Activated CD4-positive, alpha-beta T cell treated with anti-CD3 and anti-CD28 coated beads, Interleukin-10, Interleukin-2, amounts not matched to agents 100 ng/mL and 50 ng/mL, durations not matched to agents 16 hours and 8 hours (primary cell): ENCODE measurements around the gene PLEKHA8.

Source experiments
- DNase-seq: peaks from one replicate; pipeline ENCODE4 v3.0.0-alpha.2; 2020

The PLEKHA8 gene

GRCh38 chr7:30148426-30148825, 120.2 kb downstream of the PLEKHA8 start:
- no peak for DNase-seq

GRCh38 chr7:30148951-30149459, 120.8 kb downstream of the PLEKHA8 start:
- DNase-seq = no peak

DNA sequence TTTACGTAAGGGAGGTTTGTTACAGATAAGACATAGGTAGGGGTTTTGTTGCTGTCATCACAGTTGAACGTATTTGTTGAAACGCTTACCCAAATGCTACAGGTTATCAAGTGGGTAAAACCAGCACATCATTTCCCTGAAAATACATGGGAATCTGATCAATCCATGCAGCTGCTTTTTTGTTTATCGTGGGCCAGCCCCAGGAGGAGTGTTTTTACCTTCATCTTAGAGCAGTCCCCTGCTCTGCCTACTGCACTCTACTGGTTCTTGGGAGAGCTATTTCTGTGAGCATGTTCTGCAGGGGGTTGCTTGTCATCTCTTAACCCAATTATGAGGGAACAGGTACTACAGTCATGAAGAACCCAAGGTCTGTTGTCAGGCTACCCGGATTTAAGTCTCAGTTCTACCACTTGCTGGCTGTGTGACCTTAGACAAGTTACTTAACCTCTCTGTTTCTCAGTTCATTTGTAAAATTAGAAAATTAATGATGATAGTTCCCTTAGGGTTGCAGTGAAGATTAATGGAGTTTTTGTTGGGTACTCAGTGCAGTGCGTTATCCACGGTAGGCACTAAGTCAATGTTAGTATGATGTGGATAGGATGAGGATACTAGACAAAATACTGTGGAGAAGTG, 121.5 kb downstream of the PLEKHA8 start:
- no peak for DNase-seq

GRCh38 chr7:30150711-30151110, 122.5 kb downstream of the PLEKHA8 start:
- DNase-seq = no peak

- DNase-seq = no peak
Observed at GRCh38 chr7:30154111-30154587, 125.9 kb downstream of the PLEKHA8 start.

GRCh38 chr7:30155481-30155880, 127.3 kb downstream of the PLEKHA8 start:
- no peak for DNase-seq

DNA sequence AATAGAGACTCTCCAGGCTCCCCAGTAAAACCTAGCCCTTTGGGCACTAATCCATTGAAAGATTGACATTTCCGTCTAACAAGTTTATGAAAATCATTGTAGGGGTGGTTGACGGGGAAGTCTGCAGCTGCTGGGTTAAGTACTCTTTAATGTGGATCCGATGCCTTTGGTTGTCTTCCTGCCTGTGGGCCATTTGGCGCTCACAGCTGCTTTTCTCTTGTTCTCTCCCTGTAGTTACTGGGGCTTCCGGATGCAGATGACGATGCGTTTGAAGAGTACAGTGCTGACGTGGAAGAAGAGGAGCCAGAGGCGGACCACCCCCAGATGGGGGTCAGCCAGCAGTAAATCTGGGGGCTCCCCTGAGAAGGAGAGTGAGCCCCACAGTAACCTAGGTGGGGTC, 129.0 kb downstream of the PLEKHA8 start:
- DNase-seq = no peak

DNA sequence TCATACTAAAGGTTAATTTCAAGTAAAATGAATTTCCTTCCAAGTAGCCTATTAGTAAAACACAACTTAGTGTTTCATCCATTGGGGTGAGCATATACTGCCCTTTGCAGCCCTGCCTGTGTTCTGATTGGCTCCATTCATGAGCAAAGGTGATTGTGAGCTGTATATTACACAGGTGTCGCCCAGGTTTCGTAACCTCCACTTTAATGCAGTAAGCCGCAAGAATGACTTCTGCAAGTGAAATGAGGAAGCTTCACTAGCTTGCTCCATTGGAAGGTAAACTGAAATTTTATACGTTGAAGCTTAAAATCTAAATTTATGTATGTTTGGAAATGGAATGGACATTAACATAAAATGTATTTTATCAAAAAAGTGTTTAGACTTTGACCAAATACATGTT, 131.0 kb downstream of the PLEKHA8 start:
- no peak for DNase-seq

- peak; percentile 57 for DNase-seq
Observed at GRCh38 chr7:30159698-30160143, 131.5 kb downstream of the PLEKHA8 start.

DNA sequence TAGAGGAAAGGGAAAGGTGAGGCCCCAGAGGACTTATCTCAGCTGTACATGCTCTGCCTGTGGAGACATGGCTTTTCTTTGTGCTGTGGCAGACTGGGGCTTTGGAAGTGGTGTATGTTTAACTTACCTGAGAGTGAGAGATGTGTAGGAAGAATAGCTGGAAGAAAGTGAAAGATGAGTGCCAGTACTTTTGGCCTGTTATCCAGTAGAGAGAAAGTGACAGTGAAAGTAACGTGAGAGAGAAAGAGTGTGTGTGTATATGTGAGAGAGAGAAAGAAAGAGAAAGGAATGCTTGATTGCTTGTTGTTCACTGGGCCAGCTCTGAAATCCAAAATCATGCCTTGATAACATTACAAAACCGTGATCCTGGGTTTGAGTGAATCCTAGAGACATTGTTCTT, 132.1 kb downstream of the PLEKHA8 start:
- DNase-seq = no peak

DNA sequence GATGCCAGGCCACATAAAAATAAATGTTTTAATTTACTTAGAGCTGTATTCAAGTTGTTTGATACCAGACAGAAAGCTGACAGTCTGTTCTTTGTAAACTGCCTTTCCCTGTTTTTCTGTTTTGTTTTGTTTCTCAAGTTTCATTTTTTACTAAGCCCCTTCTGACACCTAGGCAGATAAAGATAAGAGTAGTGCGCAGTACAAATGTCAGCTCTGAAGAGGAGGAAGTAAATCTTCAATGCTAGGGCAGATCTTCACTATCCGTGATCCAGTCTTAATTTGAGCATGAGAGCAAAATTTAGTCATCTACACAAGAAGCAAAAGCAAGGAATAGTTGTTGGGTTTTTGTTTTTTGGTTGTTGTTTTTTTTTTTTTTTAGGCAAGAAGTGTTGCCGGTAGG, 133.9 kb downstream of the PLEKHA8 start:
- DNase-seq = no peak

DNA sequence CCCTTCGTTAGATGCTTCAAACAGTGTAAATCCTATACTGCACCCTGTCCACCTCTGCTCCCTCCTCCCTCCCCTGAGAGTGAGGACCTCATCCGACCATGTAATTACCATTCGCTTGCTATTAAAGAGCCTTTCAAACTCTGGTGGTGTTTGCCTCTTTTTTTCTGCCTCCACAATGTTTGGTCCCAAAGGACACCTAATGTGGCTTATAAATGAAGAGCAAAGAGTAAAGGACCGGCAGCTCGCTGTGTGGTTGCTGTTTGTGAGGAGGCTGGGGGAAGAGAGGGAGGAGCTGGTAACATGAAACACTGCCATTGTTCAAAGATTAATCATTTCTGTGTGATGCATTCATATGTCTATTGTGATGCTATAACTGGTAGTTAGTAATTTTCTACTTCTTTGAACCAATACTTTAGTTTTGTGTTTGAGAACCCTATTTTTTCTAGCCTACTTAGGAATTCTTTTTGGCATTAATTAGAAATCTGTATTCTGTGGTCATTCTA, 134.5 kb downstream of the PLEKHA8 start:
- DNase-seq = peak; percentile 44

GRCh38 chr7:30163231-30163894, 135.2 kb downstream of the PLEKHA8 start:
- peak; percentile 56 for DNase-seq

GRCh38 chr7:30164567-30164966, 136.4 kb downstream of the PLEKHA8 start:
- peak; percentile 39 for DNase-seq

GRCh38 chr7:30165590-30165989, 137.4 kb downstream of the PLEKHA8 start:
- no peak for DNase-seq

- DNase-seq = no peak
Observed at GRCh38 chr7:30166155-30166840, 138.1 kb downstream of the PLEKHA8 start.

GRCh38 chr7:30166841-30167235, 138.6 kb downstream of the PLEKHA8 start:
- DNase-seq = no peak

DNA sequence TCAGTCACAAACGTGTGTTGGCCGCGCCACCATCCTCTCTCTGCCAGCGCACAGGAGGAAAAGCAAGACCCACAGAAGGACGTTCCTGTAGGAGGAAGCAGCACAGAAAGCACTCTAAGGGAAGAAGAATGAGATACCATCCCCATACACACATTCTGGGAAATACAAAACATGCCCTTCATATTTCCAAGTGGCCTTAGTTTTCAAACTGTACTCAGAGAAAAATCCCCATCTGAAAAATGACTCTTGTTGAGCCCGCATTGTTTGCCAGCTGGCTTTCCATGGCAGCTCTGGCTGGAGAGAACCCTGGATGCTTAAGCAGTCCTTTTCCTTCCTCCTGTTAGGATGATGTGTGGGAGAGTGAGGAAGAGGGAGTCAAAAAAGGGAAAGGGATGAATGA, 139.7 kb downstream of the PLEKHA8 start:
- no peak for DNase-seq

- no peak for DNase-seq
Observed at GRCh38 chr7:30168835-30169573, 140.8 kb downstream of the PLEKHA8 start.

- DNase-seq = no peak
Observed at GRCh38 chr7:30169579-30169978, 141.4 kb downstream of the PLEKHA8 start.

- no peak for DNase-seq
Observed at GRCh38 chr7:30170476-30171205, 142.4 kb downstream of the PLEKHA8 start.
